Neural progenitor cell (in vitro differentiated cells): ENCODE data around the gene MYADM.

Experiments
- CTCF ChIP-seq: fragments of 200-600 bp; sonication (generic); IDR thresholded peaks from 2 replicates; pipeline ENCODE4 v1.5.1; 2017; ENCODE audit warnings: antibody characterized with exemption, mild to moderate bottlenecking
- EZH2 ChIP-seq: fragments of 200-600 bp; sonication (generic); IDR thresholded peaks from 2 replicates; pipeline ENCODE4 v1.6.1; 2017; ENCODE audit warnings: antibody characterized with exemption, mild to moderate bottlenecking, moderate library complexity

- TF ChIP-seq CTCF (peak; percentile 54), EZH2 (no peak)
These were observed 14.1 kb downstream of the MYADM start, which contains the start of gene PRKCG for GRCh38 chr19:53881482-53882390.
